ENCODE data around the gene RAB11B. TPM values are rescaled to one million over a fixed set of nuclear protein-coding genes. Genes with fewer than 3 reads are reported as not detected.

RAB11B gene
- total RNA-seq, 1 experiment from 2014 or later = 29.7 TPM

GRCh38 chr19:8392017-8392591, 1.9 kb downstream of the RAB11B start:
- no peak overlapping the region for H3K4me2 ChIP-seq (ENCODE audit: low read length)
- no TSS peak for BruUV-seq (replicated peaks)
- no peak overlapping the region for H3K9ac ChIP-seq (ENCODE audit: low read length)
- peaks cover 35% of the 10 kb centered on the region for H3K4me1 ChIP-seq (ENCODE audit: insufficient read depth, low read length)
- H3K36me3 ChIP-seq (ENCODE audit: low read depth, low read length) = no peaks in the 10 kb centered on the region
- ChIA-PET POLR2A (ENCODE audit: unreplicated experiment) (interaction anchor here (0.5 kb wide), 1 partner anchor 48 kb away, joined by 5 read pairs; no protein-coding TSS in a partner anchor), CTCF (no interaction called here)
- peaks cover 38% of the 10 kb centered on the region for H4K20me1 ChIP-seq (ENCODE audit: low read length)
- TF ChIP-seq EZH2 (IDR thresholded peaks at IDR 0.05; ENCODE audit: low read length, unreplicated experiment) = no peak
- TF ChIP-seq EZH2phosphoT487 (IDR thresholded peaks at IDR 0.05; ENCODE audit: borderline replicate concordance, low read length) = no peak
- TF ChIP-seq, protein P1, sequence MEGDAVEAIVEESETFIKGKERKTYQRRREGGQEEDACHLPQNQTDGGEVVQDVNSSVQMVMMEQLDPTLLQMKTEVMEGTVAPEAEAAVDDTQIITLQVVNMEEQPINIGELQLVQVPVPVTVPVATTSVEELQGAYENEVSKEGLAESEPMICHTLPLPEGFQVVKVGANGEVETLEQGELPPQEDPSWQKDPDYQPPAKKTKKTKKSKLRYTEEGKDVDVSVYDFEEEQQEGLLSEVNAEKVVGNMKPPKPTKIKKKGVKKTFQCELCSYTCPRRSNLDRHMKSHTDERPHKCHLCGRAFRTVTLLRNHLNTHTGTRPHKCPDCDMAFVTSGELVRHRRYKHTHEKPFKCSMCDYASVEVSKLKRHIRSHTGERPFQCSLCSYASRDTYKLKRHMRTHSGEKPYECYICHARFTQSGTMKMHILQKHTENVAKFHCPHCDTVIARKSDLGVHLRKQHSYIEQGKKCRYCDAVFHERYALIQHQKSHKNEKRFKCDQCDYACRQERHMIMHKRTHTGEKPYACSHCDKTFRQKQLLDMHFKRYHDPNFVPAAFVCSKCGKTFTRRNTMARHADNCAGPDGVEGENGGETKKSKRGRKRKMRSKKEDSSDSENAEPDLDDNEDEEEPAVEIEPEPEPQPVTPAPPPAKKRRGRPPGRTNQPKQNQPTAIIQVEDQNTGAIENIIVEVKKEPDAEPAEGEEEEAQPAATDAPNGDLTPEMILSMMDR (conservative IDR thresholded peaks at IDR 0.05; ENCODE audit: low read depth, low read length) = no peak
- no peaks in the 10 kb centered on the region for H3K9me3 ChIP-seq (ENCODE audit: low read length)
- H3K9me2 ChIP-seq (replicated peaks; ENCODE audit: low read length) = no peaks in the 10 kb centered on the region
- no peak overlapping the region for H3K27ac ChIP-seq (ENCODE audit: low read length)
- H3K79me2 ChIP-seq (ENCODE audit: low read length) = peaks cover 55% of the 10 kb centered on the region
- H3K4me3 ChIP-seq (ENCODE audit: low read length) = no peak overlapping the region
- ATAC-seq (no peak), DNase-seq (no peak)
- intact Hi-C loops (cut with micrococcal nuclease) = no loop called here
- H2AFZ ChIP-seq (ENCODE audit: low read length) = no peak overlapping the region
- peaks cover 4% of the 10 kb centered on the region for H3F3A ChIP-seq (ENCODE audit: low read length, unreplicated experiment)
- no peaks in the 10 kb centered on the region for H3K27me3 ChIP-seq (ENCODE audit: low read length)

- Histone ChIP-seq H3K79me2 (ENCODE audit: low read length) (peaks cover 68% of the 10 kb centered on the region), H3K27ac (ENCODE audit: low read length) (no peak overlapping the region), H3K4me1 (ENCODE audit: insufficient read depth, low read length) (peaks cover 27% of the 10 kb centered on the region), H3K9me2 (replicated peaks; ENCODE audit: low read length) (no peaks in the 10 kb centered on the region), H3K4me3 (ENCODE audit: low read length) (no peak overlapping the region), H3K36me3 (ENCODE audit: low read depth, low read length) (no peaks in the 10 kb centered on the region), H3K4me2 (ENCODE audit: low read length) (no peak overlapping the region), H3F3A (ENCODE audit: low read length, unreplicated experiment) (peaks cover 4% of the 10 kb centered on the region), H4K20me1 (ENCODE audit: low read length) (peaks cover 49% of the 10 kb centered on the region), H2AFZ (ENCODE audit: low read length) (no peak overlapping the region), H3K27me3 (ENCODE audit: low read length) (no peaks in the 10 kb centered on the region), H3K9me3 (ENCODE audit: low read length) (no peaks in the 10 kb centered on the region), H3K9ac (ENCODE audit: low read length) (no peak overlapping the region)
- TF ChIP-seq, protein P1 (conservative IDR thresholded peaks at IDR 0.05; ENCODE audit: low read depth, low read length) = no peak
- TF ChIP-seq EZH2phosphoT487 (IDR thresholded peaks at IDR 0.05; ENCODE audit: borderline replicate concordance, low read length) (no peak), EZH2 (IDR thresholded peaks at IDR 0.05; ENCODE audit: low read length, unreplicated experiment) (no peak)
- ChIA-PET CTCF (no interaction called here), POLR2A (ENCODE audit: unreplicated experiment) (no interaction called here)
- ATAC-seq = no peak
- DNase-seq = no peak
- intact Hi-C loops (cut with micrococcal nuclease) = no loop called here
- no TSS peak for BruUV-seq (replicated peaks)
Observed at GRCh38 chr19:8393192-8393870, 3.2 kb downstream of the RAB11B start.

GRCh38 chr19:8393871-8394250, 3.7 kb downstream of the RAB11B start:
- DNase-seq (no peak), ATAC-seq (no peak)
- no peaks in the 10 kb centered on the region for H3K9me3 ChIP-seq (ENCODE audit: low read length)
- H2AFZ ChIP-seq (ENCODE audit: low read length) = no peak overlapping the region
- CTCF ChIA-PET = interaction anchor here (1.0 kb wide), 1 partner anchor 31 kb away, joined by 3 read pairs; no protein-coding TSS in a partner anchor
- no peak overlapping the region for H3K27ac ChIP-seq (ENCODE audit: low read length)
- TF ChIP-seq, protein P1 (conservative IDR thresholded peaks at IDR 0.05; ENCODE audit: low read depth, low read length) = no peak
- TF ChIP-seq EZH2phosphoT487 (IDR thresholded peaks at IDR 0.05; ENCODE audit: borderline replicate concordance, low read length) (no peak), EZH2 (IDR thresholded peaks at IDR 0.05; ENCODE audit: low read length, unreplicated experiment) (no peak)
- H3K9me2 ChIP-seq (replicated peaks; ENCODE audit: low read length) = no peaks in the 10 kb centered on the region
- intact Hi-C loops (cut with micrococcal nuclease) = no loop called here
- POLR2A ChIA-PET (ENCODE audit: unreplicated experiment) = no interaction called here
- no peak overlapping the region for H3K4me3 ChIP-seq (ENCODE audit: low read length)
- H3K9ac ChIP-seq (ENCODE audit: low read length) = no peak overlapping the region
- no peaks in the 10 kb centered on the region for H3F3A ChIP-seq (ENCODE audit: low read length, unreplicated experiment)
- H3K27me3 ChIP-seq (ENCODE audit: low read length) = no peaks in the 10 kb centered on the region
- BruUV-seq (replicated peaks) = no TSS peak
- peaks cover 49% of the 10 kb centered on the region for H4K20me1 ChIP-seq (ENCODE audit: low read length)
- H3K4me2 ChIP-seq (ENCODE audit: low read length) = no peak overlapping the region
- H3K79me2 ChIP-seq (ENCODE audit: low read length) = peaks cover 70% of the 10 kb centered on the region
- H3K4me1 ChIP-seq (ENCODE audit: insufficient read depth, low read length) = peaks cover 21% of the 10 kb centered on the region
- no peaks in the 10 kb centered on the region for H3K36me3 ChIP-seq (ENCODE audit: low read depth, low read length)

Measured in PC-3 (cell line).